SIG-M5 (cell line): ENCODE measurements around the gene LRRC26.

Source experiments
- DNase-seq: peaks from one replicate; lab custom pipeline; 2025; lab: John Stamatoyannopoulos, UW

Gene LRRC26

DNA sequence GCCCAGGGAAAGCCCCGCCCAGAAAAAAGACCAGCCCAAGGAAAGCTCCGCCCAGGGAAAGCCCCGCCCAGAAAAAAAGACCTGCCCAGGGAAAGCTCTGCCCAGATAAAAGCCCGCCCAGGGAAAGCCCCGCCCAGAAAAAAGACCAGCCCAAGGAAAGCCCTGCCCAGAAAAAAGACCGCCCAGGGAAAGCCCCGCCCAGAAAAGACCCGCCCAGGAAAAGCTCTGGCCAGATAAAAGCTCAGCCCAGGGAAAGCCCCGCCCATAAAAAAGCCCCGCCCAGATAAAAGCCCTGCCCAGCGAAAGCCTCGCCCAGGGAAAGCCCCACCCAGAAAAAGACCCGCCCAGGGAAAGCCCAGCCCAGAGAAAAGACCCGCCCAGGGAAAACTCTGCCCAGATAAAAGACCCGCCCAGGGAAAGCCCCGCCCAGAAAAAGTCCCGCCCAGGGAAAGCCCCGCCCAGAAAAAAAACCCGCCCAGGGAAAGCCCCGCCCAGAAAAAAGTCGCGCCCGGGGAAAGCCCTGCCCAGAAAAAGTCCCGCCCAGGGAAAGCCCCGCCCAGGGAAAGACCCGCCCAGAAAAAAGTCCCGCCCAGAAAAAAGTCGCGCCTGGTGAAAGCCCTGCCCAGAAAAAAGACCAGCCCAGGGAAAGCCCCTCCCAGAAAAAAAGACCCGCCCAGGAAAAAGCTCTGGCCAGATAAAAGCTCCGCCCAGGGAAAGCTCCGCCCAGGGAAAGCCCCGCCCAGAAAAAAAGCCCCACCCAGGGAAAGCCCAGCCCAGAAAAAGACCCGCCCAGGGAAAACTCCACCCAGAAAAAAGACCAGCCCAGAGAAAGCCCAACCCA, 19.0 kb downstream of the LRRC26 start:
- no peak for DNase-seq

GRCh38 chr9:137149942-137150616, 19.8 kb downstream of the LRRC26 start:
- DNase-seq: no peak

DNA sequence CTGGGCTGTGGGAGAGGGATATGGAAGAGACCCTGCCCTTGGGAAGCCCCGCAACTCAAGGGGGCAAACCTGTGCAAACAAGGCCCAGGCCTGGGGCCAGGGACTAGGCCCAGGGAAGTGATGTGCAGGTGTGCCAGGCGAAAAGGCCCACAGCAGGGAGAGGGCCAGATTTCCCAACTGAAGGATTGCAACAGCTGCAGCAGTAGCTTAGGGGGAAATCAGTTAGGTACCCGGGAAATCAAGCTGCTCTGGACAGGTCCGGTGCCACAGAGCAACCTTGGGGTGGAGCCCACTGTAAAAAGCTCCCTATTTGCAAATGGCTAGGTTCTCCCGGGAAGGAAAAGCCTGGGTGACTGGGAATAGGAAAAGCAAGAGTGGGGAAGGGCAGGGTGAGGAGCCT, 20.5 kb downstream of the LRRC26 start:
- no peak for DNase-seq

DNA sequence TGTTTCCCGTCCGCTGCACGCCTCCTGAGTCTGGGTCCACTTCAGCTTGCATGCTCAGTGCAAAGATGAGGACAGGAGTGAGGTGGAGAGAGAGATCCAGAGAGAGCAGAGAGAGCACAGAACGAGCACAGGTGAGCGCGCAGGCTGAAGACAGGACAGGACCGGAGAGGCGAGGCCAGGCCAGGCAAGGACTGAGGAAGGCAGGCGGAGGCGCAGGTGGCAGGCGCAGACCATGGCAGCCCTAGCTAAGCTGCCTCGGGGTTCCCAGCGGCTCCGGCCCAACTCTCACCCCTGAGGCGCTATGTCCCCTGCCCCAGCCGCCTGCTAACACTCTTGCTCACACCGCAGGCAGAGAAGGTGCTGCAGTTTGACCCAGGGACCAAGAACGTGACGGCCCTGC, 21.2 kb downstream of the LRRC26 start:
- DNase-seq: no peak

DNA sequence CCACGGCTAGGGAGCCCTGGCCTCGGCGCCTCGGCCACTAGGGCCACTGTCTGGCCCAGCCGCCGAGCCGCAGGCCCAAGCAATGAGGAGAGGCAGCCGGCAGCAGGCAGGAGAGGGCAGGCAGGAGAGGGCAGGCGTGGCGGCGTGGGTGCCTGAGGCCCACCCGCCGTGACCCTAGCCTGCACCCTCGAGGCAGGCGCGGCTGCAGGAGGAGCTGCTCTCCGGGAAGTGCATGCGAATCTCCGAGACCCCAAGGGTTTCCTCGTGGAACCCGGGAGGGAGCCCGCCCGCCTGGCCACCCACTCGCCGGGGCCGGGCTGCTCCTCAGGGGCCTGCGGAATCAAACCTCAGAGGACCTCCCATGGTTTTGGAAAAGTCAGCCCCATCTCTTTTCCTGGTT, 21.6 kb downstream of the LRRC26 start:
- no peak for DNase-seq

DNA sequence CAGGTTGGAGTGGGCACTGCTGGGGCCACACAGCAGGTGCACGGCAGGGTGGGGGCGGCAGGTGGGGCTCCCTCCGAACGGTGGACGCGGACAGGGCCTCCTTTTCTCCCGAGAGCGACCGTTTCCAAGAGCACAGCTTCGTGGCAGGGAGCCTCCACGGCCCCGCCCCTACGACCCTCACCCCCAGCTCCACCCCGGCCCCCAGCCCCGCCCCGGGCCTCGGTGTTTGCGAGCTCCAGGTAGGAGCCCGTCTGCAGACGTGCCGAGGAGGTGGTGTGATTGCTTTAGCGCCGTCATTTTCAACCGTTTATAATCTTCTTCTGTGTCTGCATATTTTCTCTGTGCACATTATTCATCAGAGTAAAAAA, 22.1 kb downstream of the LRRC26 start:
- no peak for DNase-seq

GRCh38 chr9:137147091-137147792, 22.6 kb downstream of the LRRC26 start:
- DNase-seq: no peak

DNA sequence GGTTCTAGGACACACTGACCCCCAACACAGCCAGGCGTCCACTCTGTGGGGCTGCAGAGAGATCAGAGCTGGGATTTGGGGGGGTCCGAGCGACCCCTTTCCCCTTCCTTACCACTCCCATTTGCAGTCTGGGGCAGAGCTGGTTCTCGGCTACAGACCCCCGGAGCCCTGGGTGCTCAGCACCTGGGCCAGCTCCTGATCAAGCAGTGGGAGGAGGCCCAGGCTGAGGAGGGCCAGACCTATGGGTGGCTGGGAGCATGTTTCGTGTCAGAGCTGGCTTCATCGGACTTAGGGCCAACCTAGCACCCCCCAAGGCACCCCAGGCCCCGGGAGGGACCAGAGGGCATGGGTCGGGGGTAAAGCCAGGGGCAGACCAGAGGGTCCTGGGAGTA, 23.3 kb downstream of the LRRC26 start:
- DNase-seq: no peak

GRCh38 chr9:137145731-137146526, 23.9 kb downstream of the LRRC26 start:
- DNase-seq: no peak

DNA sequence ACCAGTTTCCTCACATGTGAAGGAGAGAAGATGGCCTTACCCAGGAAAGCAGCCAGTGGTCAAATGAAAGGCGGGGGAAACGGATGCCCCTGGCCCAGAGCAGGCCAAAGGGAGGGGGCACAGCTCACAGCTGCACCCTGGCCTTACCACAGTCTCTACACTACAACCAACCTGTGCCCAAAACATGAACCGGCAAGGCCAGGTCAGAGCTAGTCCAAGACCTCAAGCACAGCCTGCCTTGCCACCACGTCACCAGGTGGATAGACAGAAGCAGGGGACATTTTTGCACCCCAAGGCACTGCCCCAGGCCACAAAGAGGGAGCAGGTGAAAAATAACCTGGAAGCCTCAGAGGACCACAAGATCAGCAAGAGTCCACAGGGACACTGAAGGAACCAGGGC, 26.4 kb downstream of the LRRC26 start:
- no peak for DNase-seq

GRCh38 chr9:137141976-137142936, 27.6 kb downstream of the LRRC26 start:
- no peak for DNase-seq

DNA sequence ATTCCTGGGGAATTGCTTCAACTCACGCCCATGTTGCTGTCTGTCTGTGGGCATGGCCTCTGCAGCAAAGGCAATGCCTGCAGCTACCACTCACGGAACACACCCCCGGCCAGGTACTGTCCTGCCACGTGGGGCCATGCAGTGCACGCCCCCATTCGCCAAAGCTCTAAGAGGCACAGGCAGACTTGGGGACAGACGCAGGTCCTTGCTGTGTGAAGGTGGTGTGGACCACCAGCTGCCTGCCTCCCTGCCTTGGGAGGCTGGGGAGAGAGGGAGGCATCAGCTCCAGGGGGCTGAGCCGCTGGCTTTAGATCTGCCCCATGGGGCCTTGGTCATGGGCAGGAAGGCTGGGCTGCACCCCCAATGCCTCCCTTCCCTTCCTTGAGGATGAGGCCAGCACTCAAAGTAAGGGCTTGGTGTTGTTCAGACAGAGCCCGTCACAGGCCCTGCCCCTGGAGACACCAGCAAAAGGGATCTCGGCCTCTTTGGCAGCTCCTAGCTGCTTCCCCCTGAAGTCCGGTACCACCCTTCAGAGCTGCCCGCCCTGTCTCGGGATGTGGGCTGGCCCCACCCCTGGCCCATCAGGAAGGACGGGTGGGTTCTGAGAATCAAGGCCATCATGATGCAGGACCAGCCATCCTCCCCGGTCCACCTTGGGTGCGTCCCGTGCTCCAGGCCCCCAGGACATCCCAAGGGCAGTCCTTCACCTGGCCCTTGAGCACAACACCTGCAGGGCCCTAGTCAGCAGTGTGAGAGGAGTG, 28.6 kb downstream of the LRRC26 start:
- DNase-seq: no peak

DNA sequence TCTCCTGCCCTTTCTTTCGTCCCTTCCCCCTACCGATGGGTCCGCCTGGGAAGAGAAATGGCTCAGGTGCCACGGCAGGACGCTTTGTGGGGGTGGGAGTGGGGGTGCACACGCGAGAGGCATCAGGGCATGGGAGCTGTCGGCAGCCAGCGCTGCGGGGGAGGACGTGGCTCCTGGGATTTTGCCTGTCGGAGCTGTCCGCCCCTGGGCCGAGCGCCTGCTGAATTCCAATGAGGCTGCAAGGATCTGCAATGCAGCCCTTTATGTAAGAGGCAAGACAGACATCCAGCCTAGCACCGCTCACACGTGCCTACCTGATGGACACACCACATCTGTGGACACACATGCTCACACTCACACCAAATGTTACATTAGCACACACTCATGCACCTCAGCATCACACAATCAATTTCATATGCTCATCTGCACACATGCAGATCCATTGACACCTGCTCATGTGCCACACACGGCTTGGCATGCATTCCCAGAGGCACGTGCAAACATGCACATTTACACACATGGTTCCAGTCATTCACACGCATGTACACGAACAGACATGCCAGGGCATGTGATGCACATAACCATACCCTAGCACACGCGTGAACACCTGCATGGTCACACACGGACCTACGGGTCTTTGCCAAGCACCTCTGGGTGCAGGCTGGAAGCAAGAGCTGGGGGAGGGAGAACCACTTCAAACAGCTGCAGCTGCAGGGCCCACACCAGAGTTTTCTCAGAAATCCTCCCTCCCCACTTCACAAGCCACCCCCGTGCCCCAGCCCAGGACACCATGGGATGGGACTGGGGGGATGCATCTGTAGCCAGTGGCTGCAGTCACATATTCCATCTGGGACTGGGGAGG, 29.5 kb downstream of the LRRC26 start:
- no peak for DNase-seq

DNA sequence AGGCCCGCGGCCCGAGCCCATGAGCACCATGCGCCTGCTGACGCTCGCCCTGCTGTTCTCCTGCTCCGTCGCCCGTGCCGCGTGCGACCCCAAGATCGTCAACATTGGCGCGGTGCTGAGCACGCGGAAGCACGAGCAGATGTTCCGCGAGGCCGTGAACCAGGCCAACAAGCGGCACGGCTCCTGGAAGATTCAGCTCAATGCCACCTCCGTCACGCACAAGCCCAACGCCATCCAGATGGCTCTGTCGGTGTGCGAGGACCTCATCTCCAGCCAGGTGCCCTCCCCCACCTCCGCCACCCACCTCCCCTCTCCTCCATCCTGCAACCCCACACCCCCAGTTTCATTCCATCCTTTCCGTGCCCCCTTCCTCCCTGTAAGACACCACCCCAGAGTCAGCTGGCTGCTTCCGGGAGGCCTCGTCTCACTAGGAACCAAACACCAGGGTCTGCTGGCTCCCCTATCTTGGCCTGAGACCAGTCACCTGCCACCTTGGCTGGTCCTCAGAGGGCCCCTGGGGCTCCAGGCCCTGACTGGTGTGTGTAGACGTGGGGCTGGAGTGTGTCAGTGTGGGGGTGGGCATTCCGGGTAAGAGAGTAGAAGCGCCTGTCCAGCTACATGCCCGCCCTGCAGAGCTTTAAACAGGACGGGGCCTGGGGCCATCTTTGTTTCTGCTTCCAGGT, 30.2 kb downstream of the LRRC26 start:
- no peak for DNase-seq

GRCh38 chr9:137138722-137139467, 31.0 kb downstream of the LRRC26 start, which contains the start of gene GRIN1:
Gene GRIN1 (plus strand): TSS chr9:137139154. CDS start chr9:137139487, 333 bp downstream.
- no peak for DNase-seq

DNA sequence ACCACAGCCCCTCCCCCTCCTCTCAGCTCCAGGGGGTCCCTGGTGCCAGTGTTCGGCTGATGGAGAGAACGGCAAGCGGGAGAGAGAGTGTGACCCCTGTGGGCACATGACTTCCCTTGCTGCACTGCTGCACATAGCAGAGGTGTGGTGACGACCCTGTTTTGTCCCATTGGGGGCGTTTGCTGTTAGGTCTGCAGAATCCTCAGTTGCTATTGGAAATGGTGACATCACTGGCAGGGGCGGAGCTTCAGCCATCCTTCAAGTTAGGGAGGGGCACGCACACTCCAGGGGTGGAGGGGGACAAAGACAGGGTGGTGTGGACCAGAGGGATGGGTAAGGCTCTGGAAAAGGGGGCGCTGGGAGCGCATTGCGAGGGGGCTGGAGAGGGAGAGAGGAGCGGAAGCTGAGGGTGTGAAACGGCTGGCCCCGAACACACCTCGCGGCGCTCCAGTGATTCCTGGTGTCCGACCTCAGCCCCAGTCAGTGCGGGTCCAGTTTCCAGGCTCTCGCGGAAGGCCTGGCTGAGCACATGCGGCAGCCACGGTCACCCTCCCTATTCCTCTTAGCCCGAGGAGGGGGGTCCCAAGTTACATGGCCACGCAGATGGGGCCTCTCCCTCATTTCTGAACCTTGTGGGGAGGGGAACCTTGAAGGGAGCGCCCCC, 31.7 kb downstream of the LRRC26 start:
- DNase-seq: no peak

DNA sequence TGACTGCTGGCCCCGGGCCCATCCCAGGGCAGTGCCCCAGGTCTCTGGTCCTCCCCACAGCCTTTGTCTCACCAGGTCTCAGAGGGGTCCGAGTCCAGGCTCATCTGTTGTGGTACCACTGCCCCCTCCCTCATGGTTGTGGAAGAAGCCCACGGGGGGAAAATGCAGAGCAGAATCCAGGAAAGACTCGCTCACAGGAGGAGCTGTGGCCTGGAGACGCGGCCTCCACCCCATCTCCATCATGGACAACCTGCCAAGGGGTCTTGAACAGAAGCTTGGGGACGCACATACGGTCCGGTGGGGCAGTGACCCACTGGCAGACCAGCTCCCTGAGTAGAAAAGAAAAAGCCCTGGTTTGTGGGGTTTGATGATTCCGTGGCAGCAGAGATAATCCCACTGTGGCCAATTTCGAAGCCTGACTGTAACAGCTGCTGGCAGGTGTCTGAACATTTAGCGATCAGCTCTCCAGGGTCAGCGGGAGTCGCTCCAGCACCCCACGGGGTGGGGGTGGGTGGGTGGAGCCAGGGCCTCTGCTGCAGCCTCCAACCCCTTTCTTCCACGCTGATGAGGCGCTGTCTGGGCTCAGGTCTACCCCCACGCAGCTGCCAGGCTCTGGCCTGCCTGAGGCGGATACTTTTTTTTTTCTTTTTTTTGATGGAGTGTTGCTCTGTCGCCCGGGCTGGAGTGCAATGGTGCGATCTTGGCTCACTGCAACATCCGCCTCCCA, 32.8 kb downstream of the LRRC26 start:
- DNase-seq: no peak
